ENCODE results near the gene PNPLA3.

PNPLA3 gene

DNA sequence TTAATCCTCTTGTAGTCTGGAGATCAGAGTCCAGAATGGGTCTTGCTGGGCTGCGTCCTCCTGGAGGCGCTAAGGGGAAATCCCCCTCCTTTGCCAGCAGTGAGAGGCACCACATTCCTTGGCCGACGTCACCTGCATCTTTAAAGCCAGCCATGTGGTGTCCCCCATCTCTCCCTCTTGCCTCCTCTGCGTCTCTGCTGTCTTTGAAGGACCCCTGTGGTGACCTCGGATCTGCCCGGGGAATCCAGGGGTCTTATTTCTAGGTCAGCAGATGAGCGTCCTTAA lies 73.3 kb downstream of the PNPLA3 start:
- Histone ChIP-seq H3K4me2 (ENCODE audit: low read length) (no peak overlapping the region), H3K27ac (ENCODE audit: low read depth, low read length) (no peak overlapping the region), H3K18ac (ENCODE audit: low read length) (no peak overlapping the region), H3K4me1 (ENCODE audit: control insufficient read depth in 1 of 2, insufficient read depth in 2 of 2, low read length in 2 of 2) (peaks cover 0 to 2% of the 10 kb centered on the region in 2 experiments), H3K9me3 (ENCODE audit: insufficient read depth, low read depth, low read length) (no peaks in the 10 kb centered on the region), H3K4ac (ENCODE audit: low read depth, low read length) (no peak overlapping the region), H2BK5ac (ENCODE audit: low read depth, low read length, poor library complexity) (no peak overlapping the region), H4K12ac (ENCODE audit: low read depth, low read length) (no peak overlapping the region), H2BK12ac (ENCODE audit: low read length) (no peak overlapping the region), H4K91ac (ENCODE audit: low read depth, low read length) (no peak overlapping the region), H3K36me3 (ENCODE audit: control insufficient read depth in 1 of 2, insufficient read depth in 2 of 2, low read length in 2 of 2) (peaks cover 43 to 54% of the 10 kb centered on the region in 2 experiments), H3K79me2 (ENCODE audit: control insufficient read depth, insufficient read depth, low read length, poor library complexity) (no peaks in the 10 kb centered on the region), H3K4me3 (ENCODE audit: low read depth, low read length) (no peak overlapping the region), H2AK5ac (ENCODE audit: low read length) (no peak overlapping the region), H3K79me1 (ENCODE audit: low read length) (no peaks in the 10 kb centered on the region), H3K27me3 (ENCODE audit: insufficient read depth, low read length) (no peaks in the 10 kb centered on the region), H3K9ac (ENCODE audit: low read length) (no peak overlapping the region), H2AFZ (ENCODE audit: insufficient read depth, low read length, poor library complexity) (no peak overlapping the region), H3K14ac (ENCODE audit: low read length) (no peak overlapping the region), H2BK120ac (ENCODE audit: insufficient read depth, low read length, poor library complexity) (no peak overlapping the region), H4K8ac (ENCODE audit: low read depth, low read length) (no peak overlapping the region), H3K23ac (ENCODE audit: low read length) (no peak overlapping the region)
- no CpG with 5 or more reads among the region's 8 CpGs for WGBS (ENCODE audit: extremely low coverage, insufficient coverage, insufficient read length)
- no peak for DNase-seq
